GM23338 (cell line): ENCODE measurements around the gene ZNF783. TPM values are rescaled to one million over a fixed set of nuclear protein-coding genes. Genes with fewer than 3 reads are reported as not detected.

Source experiments
- ATAC-seq: fragments of 200-7000 bp; cut with Tn5 transposase; 3 replicates; pipeline ENCODE4 v1.9.1; 2020
- DNase-seq: peaks from one replicate; pipeline ENCODE4 v3.0.0-alpha.2; 2015; ENCODE audit warnings: low spot score
- H2AFZ ChIP-seq: fragments of 200-600 bp; sonication (generic); 2 replicates; pipeline ENCODE4 v1.8.0; 2016; ENCODE audit warnings: antibody characterized with exemption, mild to moderate bottlenecking, moderate library complexity
- H3F3A ChIP-seq: fragments of 200-600 bp; sonication (generic); replicated peaks from 2 replicates; pipeline ENCODE4 v1.8.0; 2017; ENCODE audit warnings: antibody characterized with exemption, mixed run types, low read depth
- H3K27ac ChIP-seq: fragments of 200-600 bp; sonication (generic); 2 replicates; pipeline ENCODE4 v1.6.1; 2016; ENCODE audit warnings: low read depth
- H3K27me3 ChIP-seq: fragments of 200-600 bp; sonication (generic); 2 replicates; pipeline ENCODE4 v1.8.0; 2016; ENCODE audit warnings: mild to moderate bottlenecking, mixed run types, moderate library complexity; ENCODE audit not compliant: insufficient read depth
- H3K36me3 ChIP-seq: fragments of 200-600 bp; sonication (generic); 2 replicates; pipeline ENCODE4 v1.8.0; 2016; ENCODE audit warnings: mild to moderate bottlenecking; ENCODE audit not compliant: insufficient read depth
- H3K4me1 ChIP-seq: fragments of 200-600 bp; sonication (generic); 2 replicates; pipeline ENCODE4 v1.8.0; 2016; ENCODE audit warnings: mild to moderate bottlenecking, moderate library complexity; ENCODE audit not compliant: insufficient read depth
- H3K4me2 ChIP-seq: fragments of 200-600 bp; sonication (generic); 2 replicates; pipeline ENCODE4 v1.7.1; 2017; ENCODE audit warnings: mixed run types
- H3K4me3 ChIP-seq: fragments of 200-600 bp; sonication (generic); 2 replicates; pipeline ENCODE4 v1.6.1; 2016; ENCODE audit warnings: mixed run types
- H3K79me2 ChIP-seq: fragments of 200-600 bp; sonication (generic); replicated peaks from 2 replicates; pipeline ENCODE4 v1.8.0; 2017; ENCODE audit warnings: mild to moderate bottlenecking; ENCODE audit not compliant: insufficient read depth
- H3K9me2 ChIP-seq: fragments of 200-600 bp; sonication (generic); 2 replicates; pipeline ENCODE4 v1.8.0; 2017; ENCODE audit not compliant: insufficient read depth
- H4K20me1 ChIP-seq: fragments of 200-600 bp; sonication (generic); replicated peaks from 2 replicates; pipeline ENCODE4 v1.8.0; 2017; ENCODE audit warnings: mild to moderate bottlenecking; ENCODE audit not compliant: insufficient read depth
- H3K27ac Mint-ChIP-seq: 2 replicates; pipeline ENCODE4 v1.8.0; 2020; ENCODE audit warnings: inconsistent platforms, mild to moderate bottlenecking, moderate library complexity, mixed read lengths
- H3K27me3 Mint-ChIP-seq: 3 replicates; pipeline ENCODE4 v1.8.0; 2022; ENCODE audit warnings: low read depth, mild to moderate bottlenecking, moderate library complexity, mixed read lengths, inconsistent platforms; ENCODE audit not compliant: insufficient read depth, poor library complexity
- H3K36me3 Mint-ChIP-seq: 3 replicates; pipeline ENCODE4 v1.8.0; 2021; ENCODE audit warnings: low read depth, mild to moderate bottlenecking, inconsistent platforms, moderate library complexity, mixed read lengths
- H3K4me1 Mint-ChIP-seq: 3 replicates; pipeline ENCODE4 v1.8.0; 2020; ENCODE audit warnings: mild to moderate bottlenecking, inconsistent platforms, mixed read lengths
- H3K4me3 Mint-ChIP-seq: 3 replicates; pipeline ENCODE4 v1.8.0; 2021; ENCODE audit warnings: moderate library complexity, mild to moderate bottlenecking, inconsistent platforms, mixed read lengths
- H3K9me3 Mint-ChIP-seq: 3 replicates; pipeline ENCODE4 v1.8.0; 2020; ENCODE audit warnings: moderate library complexity, mild to moderate bottlenecking, inconsistent platforms, mixed read lengths
- CREB1 ChIP-seq: fragments of 250-450 bp; sonication (Bioruptor Pico); IDR thresholded peaks from 2 replicates; pipeline ENCODE4 v1.5.0; 2020; ENCODE audit warnings: low read depth, mild to moderate bottlenecking, moderate library complexity
- JUNB ChIP-seq: IDR thresholded peaks from one replicate; pipeline ENCODE4 v1.6.1; 2016; ENCODE audit warnings: antibody characterized with exemption; ENCODE audit not compliant: unreplicated experiment
- NANOG ChIP-seq: IDR thresholded peaks from 2 replicates; pipeline ENCODE4 v1.6.1; 2016; ENCODE audit warnings: antibody characterized with exemption, borderline replicate concordance
- ZNF114 ChIP-seq: fragments of 250-450 bp; sonication (Bioruptor Pico); IDR thresholded peaks from 2 replicates; pipeline ENCODE4 v1.5.0; 2020; ENCODE audit warnings: mild to moderate bottlenecking, moderate library complexity
- ZNF331 ChIP-seq: fragments of 250-450 bp; sonication (Bioruptor Pico); IDR thresholded peaks from 2 replicates; pipeline ENCODE4 v1.5.0; 2020; ENCODE audit warnings: low read depth, mild to moderate bottlenecking, moderate library complexity
- polyA plus RNA-seq: library from polyadenylated mRNA; unstranded; fragments of >200 nt; fragmentation: Nextera tagmentation; extraction: Ambion mirVana; gene quantifications from 2 replicates; pipeline ENCODE4 v1.2.1, GENCODE V29; 2016
- total RNA-seq: library from RNA; depleted of rRNA; stranded (reverse); fragments of >200 nt; shearing (Covaris generic); gene quantifications from 2 replicates; pipeline ENCODE4 v1.2.3, GENCODE V29; 2014
- TF ChIP-seq, protein P1 (sequence below), 2 experiments: fragments of 200-600 bp in 1 of 2; sonication (generic) in 1 of 2; conservative IDR thresholded peaks; 2 replicates each; pipeline versions ENCODE4 v1.5.1 to v1.6.1; 2016 to 2017; ENCODE audit warnings: antibody characterized with exemption in 2 of 2, low read depth in 2 of 2, mild to moderate bottlenecking in 2 of 2, moderate library complexity in 1 of 2
- TF ChIP-seq, protein P2 (sequence below): fragments of 250-450 bp; sonication (Bioruptor Pico); IDR thresholded peaks from 2 replicates; pipeline ENCODE4 v1.5.0; 2020; ENCODE audit warnings: mild to moderate bottlenecking, moderate library complexity

ZNF783 gene
- total and polyA plus RNA-seq, 2 experiments from 2014 or later, result 2.1 to 9.0 TPM

DNA sequence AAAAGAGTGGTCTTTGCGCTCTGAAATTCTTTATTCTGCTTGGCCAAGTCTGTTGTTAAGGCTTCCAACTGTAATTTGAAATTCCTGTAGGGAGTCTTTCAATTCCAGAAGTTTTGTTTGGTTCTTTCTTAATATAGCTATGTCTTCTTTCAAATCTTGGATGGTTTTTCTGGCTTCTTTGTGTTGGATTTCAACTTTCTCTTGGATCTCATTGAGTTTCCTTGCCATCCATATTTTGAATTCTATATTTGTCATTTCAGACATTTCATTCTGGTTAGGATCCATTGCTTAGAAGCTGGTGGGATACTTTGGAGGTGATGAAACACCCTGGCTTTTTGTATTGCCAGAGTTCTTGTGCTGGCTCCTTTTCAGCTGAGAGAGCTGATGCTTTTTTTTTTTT is 55.5 kb downstream of the ZNF783 start (continued):
- no peak for TF ChIP-seq CREB1
- TF ChIP-seq ZNF114 (CRISPR knock-in tag), result no peak
- no peak for TF ChIP-seq JUNB
- no peak for TF ChIP-seq NANOG

DNA sequence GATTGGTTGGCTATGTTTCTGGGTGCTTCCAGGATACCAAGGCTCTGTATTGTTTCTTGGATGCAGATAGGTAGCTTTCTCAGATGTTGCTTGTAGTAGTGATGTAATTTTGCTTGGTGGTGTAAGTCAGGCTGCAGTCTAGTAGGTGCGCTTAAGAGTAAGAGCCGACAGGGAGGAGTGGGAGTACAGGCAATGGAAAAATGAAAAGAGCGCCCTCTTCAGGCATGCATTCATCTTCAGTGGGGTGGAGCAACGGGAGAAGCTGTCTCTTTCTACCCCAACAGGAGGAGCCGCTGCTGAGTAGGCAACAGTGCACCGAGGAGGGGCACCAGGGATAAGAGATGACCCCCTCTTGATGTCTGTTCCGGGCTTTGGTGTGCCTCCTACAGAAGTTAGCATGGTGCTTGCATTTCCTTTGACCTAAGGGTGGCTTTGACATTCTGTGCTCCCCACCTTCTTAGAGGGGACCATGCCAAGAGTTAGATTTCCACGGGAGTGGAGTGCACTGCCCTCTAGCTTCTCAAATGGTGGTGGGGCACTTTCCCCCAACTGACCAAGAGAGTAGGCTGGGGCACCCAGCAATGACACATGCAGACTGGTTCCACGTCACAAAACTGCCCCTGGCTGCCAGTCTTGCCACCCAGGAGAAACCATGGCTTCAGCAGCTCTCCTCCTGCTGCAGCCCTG is 56.1 kb downstream of the ZNF783 start:
- Histone ChIP-seq H3K36me3 (no peaks in the 10 kb centered on the region), H3F3A (no peaks in the 10 kb centered on the region), H3K27ac (no peak overlapping the region), H3K79me2 (no peaks in the 10 kb centered on the region), H3K4me2 (no peak overlapping the region), H4K20me1 (no peaks in the 10 kb centered on the region), H3K27me3 (no peaks in the 10 kb centered on the region), H3K4me3 (no peak overlapping the region), H2AFZ (no peak overlapping the region; the same call in 1 of the 2 replicates), H3K4me1 (peaks cover 21% of the 10 kb centered on the region), H3K9me2 (no peaks in the 10 kb centered on the region; the same call in 1 of the 2 replicates)
- Mint-ChIP-seq H3K27ac (no peak overlapping the region), H3K4me1 (peaks cover 31% of the 10 kb centered on the region), H3K4me3 (no peak overlapping the region), H3K9me3 (no peaks in the 10 kb centered on the region; the same call in 2 of the 3 replicates), H3K27me3 (peaks cover 3% of the 10 kb centered on the region), H3K36me3 (no peaks in the 10 kb centered on the region)
- peak; percentile 89 for DNase-seq
- TF ChIP-seq CREB1 (no peak), JUNB (no peak), ZNF114 (CRISPR knock-in tag) (no peak), ZNF331 (CRISPR knock-in tag) (no peak)
- TF ChIP-seq, protein P1, sequence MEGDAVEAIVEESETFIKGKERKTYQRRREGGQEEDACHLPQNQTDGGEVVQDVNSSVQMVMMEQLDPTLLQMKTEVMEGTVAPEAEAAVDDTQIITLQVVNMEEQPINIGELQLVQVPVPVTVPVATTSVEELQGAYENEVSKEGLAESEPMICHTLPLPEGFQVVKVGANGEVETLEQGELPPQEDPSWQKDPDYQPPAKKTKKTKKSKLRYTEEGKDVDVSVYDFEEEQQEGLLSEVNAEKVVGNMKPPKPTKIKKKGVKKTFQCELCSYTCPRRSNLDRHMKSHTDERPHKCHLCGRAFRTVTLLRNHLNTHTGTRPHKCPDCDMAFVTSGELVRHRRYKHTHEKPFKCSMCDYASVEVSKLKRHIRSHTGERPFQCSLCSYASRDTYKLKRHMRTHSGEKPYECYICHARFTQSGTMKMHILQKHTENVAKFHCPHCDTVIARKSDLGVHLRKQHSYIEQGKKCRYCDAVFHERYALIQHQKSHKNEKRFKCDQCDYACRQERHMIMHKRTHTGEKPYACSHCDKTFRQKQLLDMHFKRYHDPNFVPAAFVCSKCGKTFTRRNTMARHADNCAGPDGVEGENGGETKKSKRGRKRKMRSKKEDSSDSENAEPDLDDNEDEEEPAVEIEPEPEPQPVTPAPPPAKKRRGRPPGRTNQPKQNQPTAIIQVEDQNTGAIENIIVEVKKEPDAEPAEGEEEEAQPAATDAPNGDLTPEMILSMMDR (conservative IDR thresholded peaks at IDR 0.05; ENCODE audit: low read depth in 2 of 2), result peak; percentile 85 to 88
- TF ChIP-seq, protein P2, sequence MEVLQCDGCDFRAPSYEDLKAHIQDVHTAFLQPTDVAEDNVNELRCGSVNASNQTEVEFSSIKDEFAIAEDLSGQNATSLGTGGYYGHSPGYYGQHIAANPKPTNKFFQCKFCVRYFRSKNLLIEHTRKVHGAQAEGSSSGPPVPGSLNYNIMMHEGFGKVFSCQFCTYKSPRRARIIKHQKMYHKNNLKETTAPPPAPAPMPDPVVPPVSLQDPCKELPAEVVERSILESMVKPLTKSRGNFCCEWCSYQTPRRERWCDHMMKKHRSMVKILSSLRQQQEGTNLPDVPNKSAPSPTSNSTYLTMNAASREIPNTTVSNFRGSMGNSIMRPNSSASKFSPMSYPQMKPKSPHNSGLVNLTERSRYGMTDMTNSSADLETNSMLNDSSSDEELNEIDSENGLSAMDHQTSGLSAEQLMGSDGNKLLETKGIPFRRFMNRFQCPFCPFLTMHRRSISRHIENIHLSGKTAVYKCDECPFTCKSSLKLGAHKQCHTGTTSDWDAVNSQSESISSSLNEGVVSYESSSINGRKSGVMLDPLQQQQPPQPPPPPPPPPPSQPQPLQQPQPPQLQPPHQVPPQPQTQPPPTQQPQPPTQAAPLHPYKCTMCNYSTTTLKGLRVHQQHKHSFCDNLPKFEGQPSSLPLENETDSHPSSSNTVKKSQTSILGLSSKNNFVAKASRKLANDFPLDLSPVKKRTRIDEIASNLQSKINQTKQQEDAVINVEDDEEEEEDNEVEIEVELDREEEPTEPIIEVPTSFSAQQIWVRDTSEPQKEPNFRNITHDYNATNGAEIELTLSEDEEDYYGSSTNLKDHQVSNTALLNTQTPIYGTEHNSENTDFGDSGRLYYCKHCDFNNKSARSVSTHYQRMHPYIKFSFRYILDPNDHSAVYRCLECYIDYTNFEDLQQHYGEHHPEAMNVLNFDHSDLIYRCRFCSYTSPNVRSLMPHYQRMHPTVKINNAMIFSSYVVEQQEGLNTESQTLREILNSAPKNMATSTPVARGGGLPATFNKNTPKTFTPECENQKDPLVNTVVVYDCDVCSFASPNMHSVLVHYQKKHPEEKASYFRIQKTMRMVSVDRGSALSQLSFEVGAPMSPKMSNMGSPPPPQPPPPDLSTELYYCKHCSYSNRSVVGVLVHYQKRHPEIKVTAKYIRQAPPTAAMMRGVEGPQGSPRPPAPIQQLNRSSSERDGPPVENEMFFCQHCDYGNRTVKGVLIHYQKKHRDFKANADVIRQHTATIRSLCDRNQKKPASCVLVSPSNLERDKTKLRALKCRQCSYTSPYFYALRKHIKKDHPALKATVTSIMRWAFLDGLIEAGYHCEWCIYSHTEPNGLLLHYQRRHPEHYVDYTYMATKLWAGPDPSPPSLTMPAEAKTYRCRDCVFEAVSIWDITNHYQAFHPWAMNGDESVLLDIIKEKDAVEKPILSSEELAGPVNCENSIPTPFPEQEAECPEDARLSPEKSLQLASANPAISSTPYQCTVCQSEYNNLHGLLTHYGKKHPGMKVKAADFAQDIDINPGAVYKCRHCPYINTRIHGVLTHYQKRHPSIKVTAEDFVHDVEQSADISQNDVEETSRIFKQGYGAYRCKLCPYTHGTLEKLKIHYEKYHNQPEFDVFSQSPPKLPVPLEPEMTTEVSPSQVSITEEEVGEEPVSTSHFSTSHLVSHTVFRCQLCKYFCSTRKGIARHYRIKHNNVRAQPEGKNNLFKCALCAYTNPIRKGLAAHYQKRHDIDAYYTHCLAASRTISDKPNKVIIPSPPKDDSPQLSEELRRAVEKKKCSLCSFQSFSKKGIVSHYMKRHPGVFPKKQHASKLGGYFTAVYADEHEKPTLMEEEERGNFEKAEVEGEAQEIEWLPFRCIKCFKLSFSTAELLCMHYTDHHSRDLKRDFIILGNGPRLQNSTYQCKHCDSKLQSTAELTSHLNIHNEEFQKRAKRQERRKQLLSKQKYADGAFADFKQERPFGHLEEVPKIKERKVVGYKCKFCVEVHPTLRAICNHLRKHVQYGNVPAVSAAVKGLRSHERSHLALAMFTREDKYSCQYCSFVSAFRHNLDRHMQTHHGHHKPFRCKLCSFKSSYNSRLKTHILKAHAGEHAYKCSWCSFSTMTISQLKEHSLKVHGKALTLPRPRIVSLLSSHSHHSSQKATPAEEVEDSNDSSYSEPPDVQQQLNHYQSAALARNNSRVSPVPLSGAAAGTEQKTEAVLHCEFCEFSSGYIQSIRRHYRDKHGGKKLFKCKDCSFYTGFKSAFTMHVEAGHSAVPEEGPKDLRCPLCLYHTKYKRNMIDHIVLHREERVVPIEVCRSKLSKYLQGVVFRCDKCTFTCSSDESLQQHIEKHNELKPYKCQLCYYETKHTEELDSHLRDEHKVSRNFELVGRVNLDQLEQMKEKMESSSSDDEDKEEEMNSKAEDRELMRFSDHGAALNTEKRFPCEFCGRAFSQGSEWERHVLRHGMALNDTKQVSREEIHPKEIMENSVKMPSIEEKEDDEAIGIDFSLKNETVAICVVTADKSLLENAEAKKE (CRISPR knock-in tag), result peak; percentile 31; the same call in 1 of the 2 replicates
- peak; percentile 85 for ATAC-seq
